ENCODE results near the gene FXYD4.
"Not testable (repeated sequence)": the region's sequence is repeated elsewhere in the genome, so short reads cannot be mapped to it uniquely, and the experiment has no call there.

FXYD4 gene

GRCh38 chr10:43421201-43421507 is 49.7 kb downstream of the FXYD4 start:
- no peak for DNase-seq

- no peak for DNase-seq
Observed at GRCh38 chr10:43421519-43421918, 50.1 kb downstream of the FXYD4 start.

GRCh38 chr10:43421944-43422343 is 50.5 kb downstream of the FXYD4 start:
- DNase-seq = not testable (repeated sequence)

- no peak for DNase-seq
Observed at GRCh38 chr10:43424416-43424815, 53.0 kb downstream of the FXYD4 start.
